Upper lobe of left lung (tissue), 4 donors: ENCODE data around the gene XYLT2.

Experiments
- CTCF ChIP-seq, 6 experiments: fragments of 450-650 bp in 4 of 6; fragments of 200-600 bp in 2 of 6; sonication (generic) in 2 of 6; IDR thresholded peaks; one replicate each; pipeline ENCODE4 v1.5.1; 2016 to 2019; ENCODE audit warnings: antibody characterized with exemption in 6 of 6
- EP300 ChIP-seq, 4 donors: sonication (generic); formaldehyde crosslinking; IDR thresholded peaks; one replicate each; pipeline ENCODE4 v1.5.1; 2017; ENCODE audit warnings: antibody characterized with exemption in 4 of 4, control low read depth in 2 of 4
- POLR2A ChIP-seq, 4 donors: fragments of 450-650 bp; IDR thresholded peaks; one replicate each; pipeline ENCODE4 v1.5.1; 2016 to 2017; ENCODE audit warnings: antibody characterized with exemption in 4 of 4, mild to moderate bottlenecking in 2 of 4
- POLR2AphosphoS5 ChIP-seq, 2 donors: sonication (generic); formaldehyde crosslinking; IDR thresholded peaks; one replicate each; pipeline ENCODE4 v1.5.1; 2017; ENCODE audit warnings: antibody characterized with exemption in 2 of 2

DNA sequence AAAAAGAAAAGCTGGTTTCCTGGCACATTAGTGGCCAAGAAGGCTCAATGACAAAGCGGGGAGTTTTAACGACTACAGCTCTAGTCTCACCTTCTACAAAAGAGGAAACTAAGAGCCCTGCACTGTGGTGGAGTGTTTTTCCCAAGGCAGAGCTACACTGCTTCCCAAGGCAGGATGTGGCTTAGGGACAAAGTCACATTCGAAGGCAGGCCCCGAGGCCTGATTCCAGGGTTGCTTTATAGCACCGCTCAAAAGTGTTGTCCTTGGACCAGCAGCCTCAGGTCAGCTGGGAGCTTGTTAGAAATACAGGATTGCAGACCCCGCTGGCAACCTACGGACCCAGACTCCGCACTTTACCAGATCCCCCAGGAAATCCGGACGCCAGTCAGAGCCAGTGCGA is 47.9 kb upstream of the XYLT2 start:
- TF ChIP-seq CTCF (IDR thresholded peaks at IDR 0.05) (no peak), EP300 (IDR thresholded peaks at IDR 0.05) (no peak), POLR2A (IDR thresholded peaks at IDR 0.05) (no peak), POLR2AphosphoS5 (IDR thresholded peaks at IDR 0.05) (no peak)
